GM10248 (cell line): ENCODE data around the gene ZNF862.

ENCODE experiments used
- CTCF ChIA-PET: fragments of 300-600 bp; sonication (Branson Sonifier 250); formaldehyde crosslinking; extraction: SDS; loops from one replicate; lab custom pipeline; 2021; ENCODE audit warnings: antibody characterized with exemption; lab: Yijun Ruan, JAX
- POLR2A ChIA-PET: fragments of 350-650 bp; sonication (Branson Sonifier 250); formaldehyde crosslinking; extraction: SDS; loops from one replicate; lab custom pipeline; 2020; ENCODE audit warnings: antibody characterized with exemption; lab: Yijun Ruan, JAX
- DNase-seq: peaks from one replicate; pipeline ENCODE4 v3.0.0; 2012; ENCODE audit errors: extremely low spot score
- CTCF ChIP-seq: IDR thresholded peaks from 2 replicates; pipeline ENCODE4 v1.5.1; 2012; ENCODE audit warnings: mild to moderate bottlenecking, low read depth; ENCODE audit errors: extremely low read depth, missing control alignments, control extremely low read depth

Gene ZNF862

GRCh38 chr7:149814494-149814893 lies 23.7 kb upstream of the ZNF862 start:
- POLR2A ChIA-PET = no interaction called here
- DNase-seq = no peak
- TF ChIP-seq CTCF = no peak
- CTCF ChIA-PET = no interaction called here

DNA sequence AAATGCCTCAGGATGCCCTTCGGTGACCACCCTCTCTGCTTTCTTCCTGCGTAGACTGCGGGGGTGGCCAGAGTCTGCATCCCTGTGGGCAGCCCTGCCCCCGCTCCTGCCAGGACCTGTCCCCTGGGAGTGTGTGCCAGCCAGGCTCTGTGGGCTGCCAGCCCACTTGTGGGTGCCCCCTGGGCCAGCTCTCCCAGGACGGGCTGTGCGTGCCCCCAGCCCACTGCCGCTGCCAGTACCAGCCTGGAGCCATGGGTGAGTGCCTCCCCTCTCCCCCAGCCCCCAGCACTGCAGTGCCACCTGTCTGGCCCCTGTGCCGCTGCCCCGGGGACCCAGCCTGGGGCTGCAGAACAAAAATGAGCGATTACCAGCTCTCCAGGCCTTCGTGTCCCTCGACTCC lies 23.1 kb upstream of the ZNF862 start:
- no peak for DNase-seq
- ChIA-PET POLR2A (no interaction called here), CTCF (interaction anchor here (1.1 kb wide), 1 partner anchor 10 kb away, joined by 3 read pairs; no protein-coding TSS in a partner anchor)
- TF ChIP-seq CTCF = no peak

- no peak for DNase-seq
- TF ChIP-seq CTCF = no peak
- POLR2A ChIA-PET = no interaction called here
- CTCF ChIA-PET = interaction anchor here (1.1 kb wide), 1 partner anchor 9 kb away, joined by 3 read pairs; no protein-coding TSS in a partner anchor
Observed at GRCh38 chr7:149815661-149816266, 22.4 kb upstream of the ZNF862 start.

- CTCF ChIA-PET = interaction anchor here (1.1 kb wide), 1 partner anchor 9 kb away, joined by 3 read pairs; no protein-coding TSS in a partner anchor
- no peak for DNase-seq
- TF ChIP-seq CTCF = no peak
- POLR2A ChIA-PET = no interaction called here
Observed at GRCh38 chr7:149816267-149816751, 21.9 kb upstream of the ZNF862 start.

- ChIA-PET CTCF (interaction anchor here (1.2 kb wide), 1 partner anchor 11 kb away, joined by 3 read pairs; no protein-coding TSS in a partner anchor), POLR2A (no interaction called here)
- no peak for DNase-seq
- TF ChIP-seq CTCF = no peak
Observed at GRCh38 chr7:149816794-149817193, 21.4 kb upstream of the ZNF862 start.

- ChIA-PET CTCF (interaction anchor here (1.2 kb wide), 1 partner anchor 12 kb away, joined by 3 read pairs; no protein-coding TSS in a partner anchor), POLR2A (no interaction called here)
- TF ChIP-seq CTCF = no peak
- no peak for DNase-seq
Observed at GRCh38 chr7:149817301-149817771, 20.8 kb upstream of the ZNF862 start.
